HUES64 (cell line): Measurements from ENCODE around the gene CCDC87.
A peak's percentile ranks its signal among the peaks of the same experiment; 100 is the strongest.

ENCODE experiments used
- H3K27ac ChIP-seq: 2 replicates; pipeline ENCODE4 v1.7.0; 2013; ENCODE audit warnings: low read depth, low read length, inconsistent platforms
- H3K27me3 ChIP-seq: 2 replicates; pipeline ENCODE4 v1.6.1; 2013; ENCODE audit warnings: mild to moderate bottlenecking, low read length; ENCODE audit not compliant: insufficient read depth
- H3K36me3 ChIP-seq: 2 replicates; pipeline ENCODE4 v1.6.1; 2013; ENCODE audit warnings: mild to moderate bottlenecking, low read length; ENCODE audit not compliant: insufficient read depth
- H3K4me1 ChIP-seq: 2 replicates; pipeline ENCODE4 v1.6.1; 2013; ENCODE audit warnings: mild to moderate bottlenecking, low read length, moderate library complexity; ENCODE audit not compliant: insufficient read depth
- H3K4me3 ChIP-seq: 2 replicates; pipeline ENCODE4 v1.5.1; 2013; ENCODE audit warnings: mild to moderate bottlenecking, low read length, moderate library complexity
- H3K9ac ChIP-seq: 2 replicates; pipeline ENCODE4 v1.6.1; 2013; ENCODE audit warnings: mild to moderate bottlenecking, low read depth, low read length
- H3K9me3 ChIP-seq: 2 replicates; pipeline ENCODE4 v1.6.1; 2013; ENCODE audit warnings: low read depth, low read length; ENCODE audit not compliant: insufficient read depth
- WGBS: fragments of 150-250, 120-280 bp; methylation state at CpG from one replicate; pipeline ENCODE4 v1.1.7; 2013; ENCODE audit warnings: missing lambda C conversion rate; 5-methylcytosine and 5-hydroxymethylcytosine counted together

CCDC87 gene

GRCh38 chr11:66570850-66571180 lies 22.0 kb downstream of the CCDC87 start:
- H3K27me3 ChIP-seq, result no peaks in the 10 kb centered on the region
- H3K9me3 ChIP-seq, result peaks cover 4% of the 10 kb centered on the region; the same call in 1 of the 2 replicates
- no peaks in the 10 kb centered on the region for H3K36me3 ChIP-seq
- peak overlapping the region; percentile 63; the same call in 1 of the 2 replicates for H3K9ac ChIP-seq
- no peak overlapping the region for H3K4me3 ChIP-seq
- peaks cover 14% of the 10 kb centered on the region for H3K4me1 ChIP-seq
- H3K27ac ChIP-seq, result peak overlapping the region; percentile 99
- 94% methylated on average over 1 of the region's 2 CpGs for WGBS

GRCh38 chr11:66570079-66570849 lies 22.6 kb downstream of the CCDC87 start:
- Histone ChIP-seq H3K27ac (peak overlapping the region; percentile 99), H3K4me1 (peaks cover 14% of the 10 kb centered on the region), H3K36me3 (no peaks in the 10 kb centered on the region), H3K9ac (peak overlapping the region; percentile 63), H3K4me3 (no peak overlapping the region), H3K9me3 (peaks cover 4% of the 10 kb centered on the region; the same call in 1 of the 2 replicates), H3K27me3 (no peaks in the 10 kb centered on the region)
- 47% methylated on average over 4 of the region's 5 CpGs for WGBS

DNA sequence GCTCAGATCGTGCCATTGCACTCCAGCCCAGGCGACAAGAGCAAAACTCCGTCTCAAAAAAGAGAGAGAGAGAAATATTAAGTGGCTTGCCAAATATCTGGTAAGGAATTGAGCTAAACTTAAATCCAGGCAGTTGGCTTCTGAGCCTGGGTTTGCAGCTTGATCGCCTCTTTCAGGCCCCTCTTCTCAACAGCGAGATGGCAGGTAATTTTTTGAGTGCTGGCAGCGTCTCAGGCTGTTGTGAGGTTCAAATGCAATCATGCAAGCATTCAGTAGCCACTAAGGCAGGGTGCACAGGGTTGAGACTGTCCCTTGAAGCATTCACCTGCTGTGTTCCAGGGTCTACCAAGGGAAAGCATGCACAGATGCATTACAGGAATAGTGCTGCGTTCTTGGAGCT lies 23.8 kb downstream of the CCDC87 start:
- no peaks in the 10 kb centered on the region for H3K27me3 ChIP-seq
- H3K9me3 ChIP-seq, result peaks cover 4% of the 10 kb centered on the region; the same call in 1 of the 2 replicates
- peaks cover 14% of the 10 kb centered on the region for H3K4me1 ChIP-seq
- WGBS, result 90% methylated on average over 7 of the region's 7 CpGs
- peak overlapping the region; percentile 99; the same call in 1 of the 2 replicates for H3K27ac ChIP-seq
- H3K4me3 ChIP-seq, result no peak overlapping the region
- no peaks in the 10 kb centered on the region for H3K36me3 ChIP-seq
- no peak overlapping the region for H3K9ac ChIP-seq

DNA sequence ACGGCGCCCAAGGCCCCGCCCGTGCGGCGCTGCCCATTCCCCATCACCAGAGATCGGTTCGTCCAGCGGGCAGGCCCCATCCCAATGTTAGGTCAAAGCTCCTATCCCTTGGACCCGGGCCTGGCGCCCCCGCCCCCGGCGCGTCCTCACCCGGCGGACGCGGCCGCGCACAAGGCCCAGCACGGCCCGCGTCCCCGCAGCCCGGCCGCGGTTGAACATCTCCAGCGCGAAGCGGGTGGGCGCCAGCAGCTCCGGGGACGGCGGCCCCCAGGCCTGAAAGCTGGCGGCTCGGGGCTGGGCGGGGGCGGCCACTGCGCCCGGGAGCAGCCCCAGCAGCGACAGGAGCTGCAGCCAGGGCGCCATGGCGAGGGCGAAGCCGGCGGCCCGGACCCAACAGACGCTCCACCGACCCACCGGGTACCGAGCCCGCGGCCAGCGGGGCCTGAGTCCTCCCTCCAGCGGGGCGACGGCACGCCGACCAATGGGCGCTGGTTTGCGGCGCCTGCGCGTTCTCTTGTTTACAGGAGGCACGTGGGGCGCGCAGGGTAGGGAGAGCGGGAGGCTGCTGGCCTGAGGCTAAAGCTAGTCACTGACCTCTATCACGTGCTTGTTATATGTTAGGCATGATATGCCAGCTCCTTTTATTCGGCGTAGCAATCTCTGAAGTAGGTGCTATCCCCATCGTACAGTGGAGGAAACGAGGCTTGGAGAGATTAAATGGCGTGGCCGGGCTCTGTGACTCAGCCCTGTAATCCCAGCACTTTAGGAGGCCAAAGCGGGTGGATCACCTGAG lies 24.5 kb downstream of the CCDC87 start, which contains the start of gene CTSF:
Gene CTSF (minus strand): TSS at position 483 of the 793 bp plus-strand sequence. CDS start 120 bp downstream, at position 363.
- Histone ChIP-seq H3K4me1 (peaks cover 14% of the 10 kb centered on the region), H3K9me3 (peaks cover 4% of the 10 kb centered on the region; the same call in 1 of the 2 replicates), H3K27ac (peak within 1 kb of the TSS; percentile 99; the same call in 1 of the 2 replicates), H3K9ac (peak within 1 kb of the TSS; percentile 37; the same call in 1 of the 2 replicates), H3K27me3 (no peaks in the 10 kb centered on the region), H3K4me3 (peak within 1 kb of the TSS; percentile 39), H3K36me3 (peaks cover under 1% of the 10 kb centered on the region; the same call in 1 of the 2 replicates)
- 69% methylated on average over 77 of the region's 77 CpGs for WGBS

- Histone ChIP-seq H3K27ac (no peak overlapping the region), H3K9me3 (peaks cover 4% of the 10 kb centered on the region; the same call in 1 of the 2 replicates), H3K4me1 (peaks cover 14% of the 10 kb centered on the region), H3K27me3 (no peaks in the 10 kb centered on the region), H3K4me3 (peak overlapping the region; percentile 39), H3K9ac (no peak overlapping the region), H3K36me3 (peaks cover 7% of the 10 kb centered on the region; the same call in 1 of the 2 replicates)
- WGBS, result 84% methylated on average over 15 of the region's 15 CpGs
Observed at GRCh38 chr11:66567787-66568123, 25.1 kb downstream of the CCDC87 start.

DNA sequence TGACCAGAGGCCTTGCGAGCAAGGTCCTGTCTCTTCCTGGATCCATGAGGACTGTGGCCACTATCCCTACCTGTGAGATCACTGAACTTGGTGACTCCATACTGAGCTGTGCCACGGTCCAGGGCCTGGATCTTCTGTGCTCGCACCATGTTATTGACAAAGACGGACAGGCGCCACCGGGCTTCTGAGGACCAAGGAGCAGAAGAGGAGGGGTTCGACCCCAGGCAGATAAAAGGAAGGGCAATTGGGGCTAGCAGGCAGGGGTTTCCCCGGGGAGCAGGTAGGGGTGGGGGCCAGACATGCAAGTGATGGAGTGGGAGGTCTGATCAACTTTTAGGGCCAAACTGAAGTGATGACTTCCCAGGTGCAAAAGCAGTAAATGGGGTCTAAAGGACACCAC lies 26.6 kb downstream of the CCDC87 start:
- Histone ChIP-seq H3K36me3 (peaks cover 21% of the 10 kb centered on the region; the same call in 1 of the 2 replicates), H3K4me1 (peaks cover 14% of the 10 kb centered on the region), H3K4me3 (no peak overlapping the region), H3K27me3 (no peaks in the 10 kb centered on the region), H3K27ac (no peak overlapping the region), H3K9me3 (no peaks in the 10 kb centered on the region), H3K9ac (no peak overlapping the region)
- WGBS, result 95% methylated on average over 8 of the region's 8 CpGs

GRCh38 chr11:66564984-66565383 lies 27.9 kb downstream of the CCDC87 start:
- Histone ChIP-seq H3K4me3 (no peak overlapping the region), H3K9me3 (no peaks in the 10 kb centered on the region), H3K4me1 (peaks cover 3% of the 10 kb centered on the region), H3K27ac (no peak overlapping the region), H3K27me3 (no peaks in the 10 kb centered on the region), H3K36me3 (peaks cover 31% of the 10 kb centered on the region; the same call in 1 of the 2 replicates), H3K9ac (no peak overlapping the region)
- WGBS, result 97% methylated on average over 5 of the region's 5 CpGs

GRCh38 chr11:66564538-66564937 lies 28.3 kb downstream of the CCDC87 start:
- H3K4me3 ChIP-seq, result no peak overlapping the region
- WGBS, result 92% methylated on average over 14 of the region's 14 CpGs
- H3K9ac ChIP-seq, result no peak overlapping the region
- H3K9me3 ChIP-seq, result no peaks in the 10 kb centered on the region
- no peaks in the 10 kb centered on the region for H3K27me3 ChIP-seq
- no peaks in the 10 kb centered on the region for H3K4me1 ChIP-seq
- H3K36me3 ChIP-seq, result peaks cover 31% of the 10 kb centered on the region; the same call in 1 of the 2 replicates
- no peak overlapping the region for H3K27ac ChIP-seq

- H3K9me3 ChIP-seq, result no peaks in the 10 kb centered on the region
- WGBS, result 93% methylated on average over 10 of the region's 10 CpGs
Observed at GRCh38 chr11:66563832-66564231, 29.0 kb downstream of the CCDC87 start.

GRCh38 chr11:66562907-66563583 lies 29.8 kb downstream of the CCDC87 start:
- H3K27me3 ChIP-seq, result no peaks in the 10 kb centered on the region
- no peaks in the 10 kb centered on the region for H3K4me1 ChIP-seq
- H3K4me3 ChIP-seq, result no peak overlapping the region
- H3K36me3 ChIP-seq, result peaks cover 36% of the 10 kb centered on the region; the same call in 1 of the 2 replicates
- no peak overlapping the region for H3K9ac ChIP-seq
- H3K27ac ChIP-seq, result no peak overlapping the region
- 93% methylated on average over 19 of the region's 20 CpGs for WGBS
- no peaks in the 10 kb centered on the region for H3K9me3 ChIP-seq

More at GRCh38 chr11:66563832-66564231, 29.0 kb downstream of the CCDC87 start:
- H3K4me1 ChIP-seq, result no peaks in the 10 kb centered on the region
- H3K9ac ChIP-seq, result no peak overlapping the region
- H3K27me3 ChIP-seq, result no peaks in the 10 kb centered on the region
- H3K36me3 ChIP-seq, result peaks cover 34% of the 10 kb centered on the region; the same call in 1 of the 2 replicates
- no peak overlapping the region for H3K4me3 ChIP-seq
- no peak overlapping the region for H3K27ac ChIP-seq
